Activated CD4-positive, alpha-beta T cell treated with anti-CD3 and anti-CD28 coated beads, Interleukin-2, Interleukin-4, amounts not matched to agents 100 ng/mL and 50 ng/mL, durations not matched to agents 16 hours and 8 hours (primary cell): ENCODE data around the gene ABCC4.
A peak's percentile ranks its signal among the peaks of the same experiment; 100 is the strongest.
"Not testable (repeated sequence)": the region's sequence is repeated elsewhere in the genome, so short reads cannot be mapped to it uniquely, and the experiment has no call there.

Experiments
- DNase-seq: peaks from one replicate; pipeline ENCODE4 v3.0.0-alpha.2; 2020; ENCODE audit warnings: low spot score

The ABCC4 gene

DNA sequence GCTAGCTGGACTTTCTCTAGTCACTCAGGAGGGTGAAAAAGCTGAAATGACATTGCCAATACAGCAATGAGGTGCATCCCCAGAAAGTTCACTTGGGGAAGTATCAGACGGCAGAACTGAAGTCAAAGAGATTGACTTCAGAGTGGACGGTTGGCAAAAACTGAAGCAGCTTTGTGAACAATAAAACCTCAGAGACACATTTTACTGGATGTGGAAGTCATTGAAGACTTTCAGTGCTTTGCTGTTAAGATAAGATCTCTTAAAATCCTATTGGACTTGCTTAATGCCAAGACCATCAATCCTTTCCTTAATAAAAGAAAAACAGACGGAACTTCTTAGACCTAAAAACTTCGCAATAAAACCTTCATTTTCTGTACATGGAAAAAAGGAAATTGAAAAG lies 103.7 kb downstream of the ABCC4 start:
- no peak for DNase-seq

DNA sequence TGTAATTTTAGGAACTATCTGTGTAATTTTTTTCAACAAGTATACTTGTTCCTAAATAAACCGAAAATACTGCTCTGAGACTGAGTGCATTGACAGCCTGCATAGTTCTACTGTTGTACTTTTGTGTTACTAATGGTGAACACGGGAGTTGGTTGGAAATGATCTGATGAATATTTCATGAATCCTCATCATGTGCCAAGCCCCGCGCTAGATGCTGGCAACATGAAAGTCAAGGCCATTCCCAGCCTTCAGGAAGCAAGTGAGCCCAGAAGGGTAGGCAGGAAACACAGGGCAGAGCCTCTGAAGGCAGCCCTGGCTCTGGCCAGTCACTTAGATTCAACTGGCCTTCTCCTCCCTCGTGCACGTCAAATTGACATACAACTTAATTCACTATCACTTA lies 106.1 kb downstream of the ABCC4 start:
- no peak for DNase-seq

DNA sequence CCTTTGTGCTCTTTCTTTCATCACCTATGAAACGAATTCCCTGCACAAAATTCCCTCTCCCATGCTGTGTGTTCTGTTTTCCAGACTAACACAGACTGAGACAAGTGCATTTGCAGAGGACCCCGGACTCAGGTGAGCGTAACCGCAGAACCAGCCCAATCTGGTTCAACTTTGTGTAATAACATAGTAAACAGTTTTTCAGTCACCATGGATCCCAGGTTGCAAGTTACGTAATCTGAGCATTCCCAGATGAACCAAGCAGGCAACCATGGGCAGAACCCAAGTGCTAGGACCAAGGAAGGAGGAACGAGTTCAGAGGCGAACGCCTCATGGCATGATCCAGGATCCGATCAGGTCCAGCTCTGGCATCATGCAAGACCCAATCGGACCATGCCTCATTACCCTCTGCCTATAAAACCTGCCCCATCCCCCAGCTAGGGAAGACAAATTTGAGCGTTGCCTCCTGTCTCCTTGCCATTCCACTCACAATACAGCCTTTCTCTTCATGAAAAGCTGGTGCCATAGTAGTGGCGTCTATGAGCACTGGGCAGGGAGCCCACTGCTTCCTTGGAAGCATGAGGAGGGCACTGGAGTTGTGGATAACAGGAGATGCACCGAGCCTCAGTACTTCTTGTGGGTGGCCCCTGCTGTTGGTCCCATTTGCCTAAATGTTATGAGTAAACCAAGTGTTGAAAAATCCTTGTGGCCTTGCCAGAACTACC lies 107.6 kb downstream of the ABCC4 start:
- no peak for DNase-seq

DNA sequence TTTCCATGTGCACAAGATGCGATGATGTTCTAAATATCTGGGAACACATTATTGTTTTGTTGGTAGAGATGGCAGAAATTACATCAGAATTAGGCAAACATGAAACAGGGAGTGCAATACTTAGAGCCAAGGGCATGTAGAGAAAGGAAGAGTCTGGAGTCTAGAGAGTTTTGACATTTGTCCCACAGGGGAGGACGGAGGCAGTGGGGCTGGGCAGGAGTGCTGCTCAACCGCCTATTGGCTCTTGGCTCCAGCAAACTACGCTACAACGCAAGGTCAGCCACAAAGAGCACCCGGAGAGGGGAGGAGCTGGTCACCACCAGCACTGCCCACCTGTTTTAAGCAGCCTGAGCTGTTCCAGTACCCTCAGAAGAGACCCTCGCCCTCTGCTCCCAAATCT lies 108.3 kb downstream of the ABCC4 start:
- no peak for DNase-seq

DNA sequence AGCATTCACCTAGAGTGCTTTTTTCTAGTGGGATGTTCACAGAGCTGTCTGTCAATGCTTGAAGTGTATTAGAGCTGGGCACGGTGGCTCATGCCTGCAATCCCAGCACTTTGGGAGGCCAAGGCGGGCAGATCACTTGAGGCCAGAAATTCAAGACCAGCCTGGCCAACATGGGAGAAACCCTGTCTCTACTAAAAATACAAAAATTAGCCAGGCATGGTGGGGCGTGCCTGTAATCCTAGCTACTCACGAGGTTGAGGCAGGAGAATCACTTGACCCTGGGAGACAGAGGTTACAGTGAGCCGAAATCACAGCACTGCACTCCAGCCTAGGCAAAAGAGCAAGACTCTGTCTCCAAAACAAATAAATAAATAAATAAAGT lies 108.7 kb downstream of the ABCC4 start:
- DNase-seq, result not testable (repeated sequence)

DNA sequence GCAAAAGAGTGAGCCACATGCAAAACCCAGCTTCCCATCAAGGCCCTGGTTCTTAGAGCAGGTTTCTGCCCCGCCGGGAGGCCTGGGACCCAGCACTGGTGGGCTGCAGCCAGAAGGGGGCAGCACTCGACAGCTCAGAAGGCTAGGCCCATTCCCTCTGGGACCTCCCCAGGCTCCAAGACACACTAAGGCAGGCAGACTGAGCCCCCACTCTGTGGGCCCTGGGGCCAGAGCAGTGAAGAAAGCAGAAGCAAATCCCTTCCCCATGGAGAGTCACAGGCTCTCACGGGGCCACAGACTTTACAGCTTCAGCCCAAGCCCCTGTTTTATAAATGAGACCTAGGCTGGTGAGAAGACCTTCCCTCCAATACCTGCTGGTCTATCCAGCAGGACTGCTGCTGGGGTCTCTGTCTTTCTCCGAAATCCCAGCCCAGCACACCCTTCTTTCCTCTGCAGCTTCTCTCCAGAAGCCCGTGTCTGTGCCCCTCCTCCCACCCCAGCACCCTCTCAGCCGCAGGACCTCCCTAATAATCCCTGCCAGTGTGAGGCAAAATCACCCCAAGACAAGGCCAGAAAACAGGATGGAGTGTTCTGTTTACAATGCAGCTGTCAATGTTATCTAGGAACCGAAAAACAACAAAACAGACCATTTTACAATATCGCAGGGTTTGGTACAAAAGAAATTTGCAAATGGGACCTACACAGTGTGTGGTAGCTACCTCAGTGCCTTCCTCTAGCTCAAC lies 109.3 kb downstream of the ABCC4 start:
- DNase-seq, result peak; percentile 67

DNA sequence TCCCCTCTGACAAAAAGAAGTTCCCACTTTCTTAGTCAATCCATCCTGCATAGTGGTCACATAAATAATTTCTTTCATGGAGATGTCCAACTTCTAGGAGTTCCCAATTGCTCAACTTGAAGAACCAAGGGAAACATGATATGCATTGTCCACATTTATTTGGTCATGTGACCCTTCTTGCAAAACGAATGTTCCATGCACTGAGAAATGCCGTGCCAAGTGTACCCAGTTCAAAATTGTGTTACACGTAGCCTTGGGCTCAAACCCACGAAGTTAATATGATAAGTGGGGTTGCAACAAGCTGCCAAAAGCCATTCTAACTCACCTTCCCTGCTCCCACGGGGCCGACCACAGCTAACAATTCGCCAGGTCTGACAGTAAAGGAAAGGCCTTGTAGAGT lies 113.1 kb downstream of the ABCC4 start:
- no peak for DNase-seq

DNA sequence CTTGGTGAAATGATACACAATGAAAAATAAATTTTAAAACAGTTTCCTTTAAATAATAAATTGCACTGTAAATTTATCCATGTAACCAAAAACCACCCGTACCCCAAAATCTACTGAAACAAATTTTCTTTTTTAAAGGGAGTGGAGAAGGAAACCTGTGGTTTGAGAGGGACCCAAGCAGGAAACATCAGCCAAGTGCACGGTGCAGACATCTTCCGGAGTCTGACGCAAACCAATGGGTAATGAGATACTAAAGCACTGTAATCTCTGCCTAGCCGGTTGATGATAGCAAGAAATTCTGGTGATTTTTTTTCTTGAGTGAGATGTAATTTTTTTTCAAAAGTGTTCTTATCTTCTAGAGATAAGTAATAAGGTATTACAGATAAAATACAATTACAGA lies 115.4 kb downstream of the ABCC4 start:
- peak; percentile 72 for DNase-seq

DNA sequence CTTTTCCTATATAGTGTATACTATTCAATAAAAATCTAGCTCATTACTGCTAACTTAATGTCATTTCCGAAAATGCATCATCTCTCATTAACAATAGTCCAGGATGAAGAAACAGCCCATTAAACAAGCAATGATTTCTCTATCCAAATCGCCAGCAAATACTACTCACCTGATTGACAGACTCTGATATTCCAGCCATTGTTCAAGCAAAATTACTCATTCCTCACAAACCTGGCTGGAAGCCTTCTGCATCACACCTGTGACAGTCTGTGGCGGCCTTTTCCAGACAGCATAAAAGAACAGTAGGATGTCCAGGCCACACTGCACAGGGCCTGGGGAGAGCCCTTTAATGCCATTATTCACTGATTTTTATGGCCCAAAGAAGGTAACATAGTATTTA lies 115.9 kb downstream of the ABCC4 start:
- no peak for DNase-seq

DNA sequence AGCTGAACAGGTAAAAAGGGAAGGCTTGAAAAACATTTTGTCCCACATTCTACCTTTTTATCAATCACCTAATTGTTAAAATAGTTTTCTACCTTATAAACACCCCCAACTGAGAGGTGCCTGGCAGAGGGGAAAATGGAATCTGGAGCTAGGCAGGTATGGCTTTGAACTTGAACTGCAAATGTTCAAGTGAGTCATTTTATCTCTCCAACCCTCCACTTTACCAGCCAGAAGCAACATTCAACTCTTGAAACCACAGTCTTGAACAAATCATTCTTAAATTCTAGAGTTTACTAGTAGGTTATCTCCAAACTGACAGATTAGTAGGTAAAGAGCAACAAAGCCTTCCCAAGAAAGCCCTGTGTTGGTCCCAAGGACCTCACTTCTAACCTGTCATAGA lies 116.9 kb downstream of the ABCC4 start:
- DNase-seq, result peak; percentile 74

DNA sequence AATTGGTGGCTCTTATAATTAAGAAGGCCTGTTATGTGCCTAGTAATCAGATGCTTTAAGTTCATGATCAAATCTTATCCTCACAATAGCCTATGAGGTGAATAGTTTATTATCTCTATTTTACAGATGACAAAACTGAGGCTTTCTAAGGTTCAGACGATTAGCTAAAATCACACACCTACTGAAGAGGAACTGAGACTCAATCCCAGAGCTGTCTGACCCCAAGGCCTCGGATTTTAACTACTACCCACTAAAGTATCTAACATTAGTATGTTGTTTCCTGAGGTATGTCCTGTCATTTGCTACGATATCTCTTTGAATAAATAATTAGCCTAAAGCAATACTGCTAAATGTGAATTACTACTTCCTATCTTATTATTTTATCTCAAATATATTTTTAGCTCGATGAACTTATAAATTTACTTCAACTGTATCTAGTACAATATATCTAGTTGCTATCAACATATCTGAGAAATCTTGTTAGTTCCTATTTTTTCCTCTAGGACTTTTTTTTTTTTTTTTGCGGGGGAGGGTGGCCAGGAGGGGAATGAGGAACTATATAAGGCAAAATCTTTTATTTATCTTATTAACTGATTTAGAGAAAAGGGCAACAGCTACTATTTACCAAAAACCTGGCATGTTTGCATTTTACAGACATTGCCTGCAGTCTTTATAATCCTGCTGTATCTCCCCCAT lies 118.5 kb downstream of the ABCC4 start:
- no peak for DNase-seq

DNA sequence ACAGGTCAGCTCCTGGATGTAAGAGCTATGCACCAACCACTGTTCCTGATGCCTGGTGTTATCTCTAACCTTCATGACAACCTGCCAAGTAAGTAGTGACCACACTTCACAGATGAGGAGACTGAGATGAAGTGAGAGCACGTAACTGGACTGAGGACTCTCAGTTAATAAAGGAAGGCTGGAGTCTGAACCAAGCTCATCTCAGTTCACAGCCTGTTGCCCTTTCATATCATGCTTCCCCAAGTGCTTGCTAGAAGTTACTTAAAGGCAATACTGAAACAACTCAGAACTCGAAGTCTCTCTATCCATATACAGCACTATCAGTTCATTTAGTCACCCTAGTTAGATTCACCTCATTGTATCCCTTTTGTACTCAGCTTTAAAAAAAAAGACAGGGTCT lies 119.7 kb downstream of the ABCC4 start:
- DNase-seq, result peak; percentile 28

DNA sequence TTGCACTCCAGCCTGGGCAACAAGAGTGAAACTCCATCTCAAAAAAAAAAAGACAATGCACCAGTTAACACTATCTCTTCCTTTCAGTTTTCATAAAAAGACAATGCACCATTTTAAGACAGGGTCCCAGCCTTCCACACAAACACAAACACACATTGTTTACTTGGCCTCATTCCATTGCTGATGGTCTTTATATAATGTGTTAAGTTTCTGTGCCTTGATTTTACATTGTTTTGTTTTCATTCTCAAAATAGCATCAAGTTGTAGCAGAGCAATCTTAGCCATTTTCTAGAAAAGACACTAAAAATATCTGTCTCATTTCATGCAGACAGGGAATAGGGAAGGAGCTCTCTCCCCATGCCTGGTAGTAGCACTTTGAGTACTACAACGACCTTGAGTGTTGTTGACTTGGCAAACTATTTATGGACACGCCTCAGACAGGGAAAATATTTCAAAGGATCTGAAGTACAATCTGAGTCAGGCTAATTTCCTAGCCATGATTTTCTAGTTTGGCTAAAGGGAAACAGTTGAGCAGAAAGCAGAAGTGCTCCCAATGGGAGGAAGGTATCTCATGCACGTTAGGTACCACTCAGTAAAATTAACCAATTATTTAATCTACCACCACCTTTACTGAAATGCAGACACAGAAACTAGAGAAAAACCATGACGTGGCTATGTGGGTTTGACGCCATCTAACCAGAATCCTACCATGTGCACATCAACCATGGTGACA lies 120.6 kb downstream of the ABCC4 start:
- DNase-seq, result no peak

DNA sequence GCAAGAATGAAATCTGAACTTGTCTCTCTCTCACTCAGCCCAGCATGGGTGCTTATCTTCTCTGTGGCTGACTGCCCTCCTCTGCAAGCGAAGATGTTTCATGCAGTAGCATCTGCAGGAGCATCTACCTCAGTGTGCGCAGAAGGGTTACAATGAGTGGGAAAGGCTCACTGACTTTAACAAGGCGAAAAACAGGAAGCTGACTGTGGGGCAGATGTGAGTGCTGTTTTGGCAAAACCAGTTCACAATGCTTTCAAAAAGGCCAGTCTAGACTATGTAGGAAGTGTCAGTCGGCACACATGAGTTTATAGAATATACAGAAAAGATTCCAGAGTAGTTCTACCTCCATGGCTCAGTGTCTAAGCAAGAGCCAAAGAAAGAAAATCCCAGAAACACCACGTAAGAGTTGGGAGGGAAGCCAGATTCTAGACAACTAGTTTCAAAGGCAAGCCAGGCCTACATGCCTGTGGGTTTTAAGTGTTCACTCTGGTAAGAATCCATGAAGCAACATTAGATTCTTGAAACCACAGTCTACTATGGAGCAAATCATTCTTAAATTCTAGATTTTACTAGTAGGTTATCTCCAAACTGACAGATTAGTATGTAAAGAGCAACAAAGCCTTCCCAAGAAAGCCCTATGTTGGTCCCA lies 124.5 kb downstream of the ABCC4 start:
- peak; percentile 32 for DNase-seq

DNA sequence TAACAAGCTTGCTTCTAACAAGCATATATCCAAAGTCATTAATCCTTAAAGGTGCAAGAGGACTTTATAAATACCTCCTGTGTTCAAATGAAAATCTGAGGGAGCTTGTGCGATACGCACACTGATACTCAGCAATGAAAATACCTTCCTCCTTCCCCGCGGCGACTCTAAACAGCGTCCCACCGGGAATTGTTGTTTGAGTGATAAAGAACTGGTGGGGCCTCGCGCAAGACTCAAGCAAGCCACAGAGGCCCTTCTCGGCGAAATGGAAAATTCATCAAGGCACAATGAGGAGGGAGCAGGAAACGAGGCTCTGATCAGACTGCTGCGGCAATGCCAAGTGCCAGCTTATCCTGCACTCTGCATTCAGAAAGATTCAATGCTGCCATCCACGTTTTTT lies 126.7 kb downstream of the ABCC4 start:
- no peak for DNase-seq

DNA sequence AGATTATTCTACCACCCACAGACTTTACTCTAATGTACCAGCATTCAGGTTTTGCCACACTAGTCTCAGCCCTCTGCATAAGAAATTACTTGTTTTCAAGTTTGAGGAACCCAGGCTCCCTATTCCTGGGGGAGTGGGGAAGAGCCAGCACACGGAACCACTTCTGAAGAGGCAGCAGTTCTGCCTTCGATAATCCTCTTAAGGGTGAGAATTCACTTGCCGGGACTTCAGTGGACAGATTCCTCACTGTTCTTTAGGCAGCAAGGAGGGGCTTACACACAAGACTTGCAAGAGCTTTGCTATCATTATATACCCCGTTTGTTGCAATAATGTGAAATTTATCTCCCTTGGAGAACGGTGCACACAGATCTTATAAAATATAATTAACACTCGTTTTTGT lies 133.1 kb downstream of the ABCC4 start:
- DNase-seq, result no peak

DNA sequence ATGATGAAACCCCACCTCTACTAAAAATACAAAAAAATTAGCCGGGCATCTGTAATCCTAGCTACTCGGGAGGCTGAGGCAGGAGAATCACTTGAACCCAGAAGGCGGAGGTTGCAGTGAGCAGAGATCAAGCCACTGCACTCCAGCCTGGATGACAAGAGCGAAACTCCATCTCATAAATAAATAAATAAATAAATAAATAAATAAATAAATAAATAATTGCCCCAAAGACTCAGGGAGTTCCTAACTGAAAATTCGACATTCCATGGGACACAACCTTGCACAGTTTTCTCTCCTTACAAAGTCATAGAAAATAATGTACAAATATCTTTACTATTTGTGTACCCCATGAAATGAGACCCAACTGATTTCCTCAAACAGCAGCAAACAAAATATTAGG lies 134.2 kb downstream of the ABCC4 start:
- not testable (repeated sequence) for DNase-seq

DNA sequence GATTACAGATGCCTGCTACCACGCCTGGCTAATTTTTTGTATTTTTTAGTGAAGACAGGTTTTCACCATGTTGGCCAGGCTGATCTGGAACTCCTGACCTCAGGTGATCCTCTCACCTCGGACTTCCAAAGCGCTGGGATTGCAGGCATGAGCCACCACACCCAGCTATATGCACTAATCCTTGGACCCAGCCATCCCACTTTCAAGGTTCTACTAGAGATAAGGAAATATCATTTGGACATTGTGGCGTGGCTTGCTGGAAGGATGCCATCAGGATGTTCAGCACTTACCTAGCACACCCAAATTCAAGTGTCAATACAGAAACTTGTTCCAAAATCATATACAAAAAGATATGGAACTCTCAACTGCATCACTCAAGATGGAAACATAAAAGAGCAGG lies 136.4 kb downstream of the ABCC4 start:
- no peak for DNase-seq

DNA sequence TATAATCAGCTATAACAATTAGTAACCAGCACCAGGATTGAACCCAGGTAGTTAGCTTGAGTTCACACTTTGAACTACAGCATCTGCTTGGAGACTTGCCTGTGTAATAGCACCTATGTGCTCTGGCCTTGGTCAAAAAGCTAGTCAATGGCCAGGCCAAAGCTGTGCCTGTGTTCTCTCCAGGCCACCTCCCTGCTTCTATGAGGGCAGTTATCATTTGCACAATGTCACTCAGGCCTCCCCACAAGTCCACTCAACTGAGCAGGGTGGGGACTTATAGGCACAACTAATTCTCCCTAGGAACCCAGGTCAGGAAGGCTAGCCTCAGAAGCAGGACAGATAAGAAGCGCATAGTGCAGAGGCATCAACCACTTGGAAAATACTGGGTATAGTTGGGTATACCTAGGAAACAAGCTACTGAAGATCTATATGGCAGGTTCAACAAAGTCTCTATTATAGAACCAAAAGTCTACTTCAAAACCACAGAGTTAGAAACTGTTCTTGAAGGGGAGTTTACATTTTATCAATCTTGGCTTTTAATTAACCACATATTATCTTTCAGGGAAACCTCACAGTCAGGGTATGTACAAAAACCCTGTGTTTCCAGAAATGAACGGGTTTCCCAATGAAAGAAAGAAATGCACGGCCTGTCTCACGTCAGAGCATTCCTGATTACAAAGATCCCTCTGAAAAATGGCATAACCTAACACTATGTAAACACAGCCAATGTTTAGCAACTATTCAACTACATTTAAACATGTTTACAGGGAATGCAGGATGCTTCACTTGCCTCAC lies 140.9 kb downstream of the ABCC4 start:
- no peak for DNase-seq

DNA sequence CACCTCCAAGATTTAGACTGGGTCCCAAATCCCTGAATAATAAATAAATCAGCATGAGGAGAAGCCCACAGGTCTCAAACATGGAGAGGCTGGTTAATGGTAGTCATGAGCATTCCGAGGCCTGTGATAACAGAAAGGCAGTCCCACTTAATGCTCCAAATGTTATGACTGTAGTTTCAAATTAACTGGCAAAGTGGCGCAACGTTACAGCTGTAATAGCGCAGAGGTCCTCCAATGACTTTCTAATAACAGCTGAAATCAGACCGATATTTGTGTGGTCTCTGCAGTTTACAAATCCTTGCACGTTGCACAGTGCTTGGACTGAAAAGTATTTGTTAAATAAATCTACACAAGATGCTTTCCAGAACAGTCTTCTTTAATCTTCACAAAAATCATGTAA lies 141.8 kb downstream of the ABCC4 start:
- DNase-seq, result no peak

DNA sequence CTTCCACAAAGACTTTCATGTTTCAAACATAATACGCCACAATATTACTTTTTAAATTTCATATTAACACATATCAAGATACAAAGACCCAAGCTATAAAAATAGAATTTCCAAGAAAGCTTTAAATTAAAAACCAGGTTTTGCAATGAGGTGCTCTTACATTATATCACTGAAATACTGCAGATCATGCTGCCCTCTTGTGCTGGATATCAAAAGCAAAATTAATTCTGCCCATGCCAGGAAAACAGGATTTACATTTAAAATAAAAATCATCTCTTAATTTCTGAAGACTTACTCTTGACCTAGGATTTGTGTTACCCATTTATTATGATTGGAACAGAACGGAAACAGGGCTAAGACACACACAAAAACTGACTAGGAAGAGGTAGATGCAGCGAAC lies 145.0 kb downstream of the ABCC4 start:
- no peak for DNase-seq
